ENCODE measurements around the gene HOXD4. TPM values are rescaled to one million over a fixed set of nuclear protein-coding genes. Genes with fewer than 3 reads are reported as not detected.

HOXD4 gene
- polyA plus RNA-seq, 2 donors: 0.61 to 1.0 TPM

DNA sequence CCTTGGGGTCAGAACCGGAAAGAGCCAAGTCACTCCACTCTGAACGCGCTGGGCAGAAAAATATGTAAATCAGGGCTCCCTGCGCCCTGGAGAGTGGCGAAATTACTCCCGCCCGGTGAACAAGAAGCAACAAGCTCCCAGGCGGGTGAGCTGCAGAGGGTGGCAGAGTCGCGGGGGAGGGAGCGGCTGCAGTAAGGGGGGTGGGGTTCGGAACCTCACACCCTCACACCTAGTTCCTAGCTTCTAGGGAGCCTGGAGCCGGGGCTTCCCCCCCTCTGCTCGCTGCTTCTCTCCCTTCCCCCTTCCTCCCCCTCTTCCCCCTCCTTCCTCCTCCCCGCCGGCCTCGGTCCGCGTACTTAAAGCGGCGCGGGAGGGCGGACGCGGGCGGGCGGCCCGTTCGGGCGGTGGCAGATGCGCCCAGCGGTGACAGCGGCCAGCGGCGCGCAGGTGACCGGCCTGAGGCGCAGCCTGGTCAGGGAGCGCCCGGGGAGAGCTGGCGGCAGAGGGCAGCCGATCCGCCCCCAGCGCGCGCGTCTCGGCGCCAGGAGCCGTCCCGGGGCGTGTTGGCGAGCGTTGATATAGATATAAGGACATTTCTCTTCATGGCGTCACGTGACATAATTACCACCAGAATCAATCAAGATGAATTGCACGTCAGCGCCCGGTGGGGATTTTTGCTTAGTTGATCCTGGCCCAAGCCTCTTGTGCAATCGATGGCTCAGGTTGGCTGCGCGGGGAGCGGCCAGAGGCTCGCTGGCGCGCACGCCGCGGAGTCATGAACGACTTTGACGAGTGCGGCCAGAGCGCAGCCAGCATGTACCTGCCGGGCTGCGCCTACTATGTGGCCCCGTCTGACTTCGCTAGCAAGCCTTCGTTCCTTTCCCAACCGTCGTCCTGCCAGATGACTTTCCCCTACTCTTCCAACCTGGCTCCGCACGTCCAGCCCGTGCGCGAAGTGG is 44.5 kb upstream of the HOXD4 start, which contains the start of gene HOXD11:
Gene HOXD11 (plus strand): TSS at position 700 of the 959 bp plus-strand sequence. CDS start 76 bp downstream, at position 776.
- WGBS, 2 donors: 3 to 4% methylated on average over 79 to 85 of the region's 85 CpGs
- Histone ChIP-seq H3K36me3 (ENCODE audit: control insufficient read depth in 2 of 2, insufficient read depth in 2 of 2, low read length in 1 of 2) (no peaks in the 10 kb centered on the region), H3K27me3 (ENCODE audit: control insufficient read depth in 1 of 2, insufficient read depth in 2 of 2, low read length in 2 of 2) (peaks cover 16 to 60% of the 10 kb centered on the region in 2 donors), H3K9me3 (ENCODE audit: control insufficient read depth in 2 of 2, insufficient read depth in 1 of 2, low read depth in 1 of 2, low read length in 1 of 2) (no peaks in the 10 kb centered on the region), H3K4me3 (ENCODE audit: low read depth in 1 of 2, low read length in 2 of 2) (peak within 1 kb of the TSS; percentile 34 to 44), H3K4me1 (ENCODE audit: control insufficient read depth in 2 of 2, insufficient read depth in 2 of 2, low read length in 1 of 2) (peaks cover 9 to 11% of the 10 kb centered on the region in 2 donors), H3K27ac (ENCODE audit: low read depth in 2 of 2, low read length in 1 of 2) (no peak within 1 kb of the TSS)

- H3K36me3 ChIP-seq (ENCODE audit: control insufficient read depth in 2 of 2, insufficient read depth in 2 of 2, low read length in 1 of 2): no peaks in the 10 kb centered on the region
- peaks cover 9 to 65% of the 10 kb centered on the region in 2 donors for H3K27me3 ChIP-seq (ENCODE audit: control insufficient read depth in 1 of 2, insufficient read depth in 2 of 2, low read length in 2 of 2)
- H3K4me3 ChIP-seq (ENCODE audit: low read depth in 1 of 2, low read length in 2 of 2): peak overlapping the region; percentile 11 to 44
- peaks cover 0 to 2% of the 10 kb centered on the region in 2 donors for H3K9me3 ChIP-seq (ENCODE audit: control insufficient read depth in 2 of 2, insufficient read depth in 1 of 2, low read depth in 1 of 2, low read length in 1 of 2)
- H3K27ac ChIP-seq (ENCODE audit: low read depth in 2 of 2, low read length in 1 of 2): no peak overlapping the region
- 3% methylated on average over 44 to 59 of the region's 59 CpGs for WGBS, 2 donors
- H3K4me1 ChIP-seq (ENCODE audit: control insufficient read depth in 2 of 2, insufficient read depth in 2 of 2, low read length in 1 of 2): peaks cover 9 to 11% of the 10 kb centered on the region in 2 donors
These were observed 43.6 kb upstream of the HOXD4 start for GRCh38 chr2:176107731-176108181.

- H3K4me1 ChIP-seq (ENCODE audit: control insufficient read depth in 2 of 2, insufficient read depth in 2 of 2, low read length in 1 of 2): peaks cover 8 to 9% of the 10 kb centered on the region in 2 donors
- no peak overlapping the region for H3K27ac ChIP-seq (ENCODE audit: low read depth in 2 of 2, low read length in 1 of 2)
- no peak overlapping the region for H3K4me3 ChIP-seq (ENCODE audit: low read depth in 1 of 2, low read length in 2 of 2)
- 10 to 16% methylated on average over 26 of the region's 26 CpGs for WGBS, 2 donors
- peaks cover 11 to 59% of the 10 kb centered on the region in 2 donors for H3K27me3 ChIP-seq (ENCODE audit: control insufficient read depth in 1 of 2, insufficient read depth in 2 of 2, low read length in 2 of 2)
- H3K9me3 ChIP-seq (ENCODE audit: control insufficient read depth in 2 of 2, insufficient read depth in 1 of 2, low read depth in 1 of 2, low read length in 1 of 2): peaks cover 0 to 2% of the 10 kb centered on the region in 2 donors
- H3K36me3 ChIP-seq (ENCODE audit: control insufficient read depth in 2 of 2, insufficient read depth in 2 of 2, low read length in 1 of 2): no peaks in the 10 kb centered on the region
These were observed 42.0 kb upstream of the HOXD4 start for GRCh38 chr2:176109192-176109901.

DNA sequence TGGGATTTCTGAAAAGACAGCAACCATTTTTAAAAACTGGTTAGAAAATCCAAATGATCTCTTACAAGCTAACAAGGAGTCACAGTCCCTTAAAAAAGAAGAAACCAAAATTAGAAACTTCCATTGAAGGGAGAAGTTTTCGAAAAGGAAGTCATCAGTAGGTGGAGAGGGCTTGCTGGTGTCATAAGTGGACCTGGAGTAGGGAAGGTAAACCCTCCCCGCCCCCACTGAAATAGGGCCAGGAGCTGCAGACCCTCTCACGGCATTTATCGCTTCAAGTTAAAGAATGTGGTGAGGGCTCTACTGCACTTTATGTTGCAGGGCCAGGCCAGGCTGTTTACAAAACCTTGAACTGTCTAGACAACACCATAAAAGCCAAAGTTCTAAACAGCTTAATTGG is 41.4 kb upstream of the HOXD4 start:
- 9 to 22% methylated on average over 4 of the region's 4 CpGs for WGBS, 2 donors
- Histone ChIP-seq H3K9me3 (ENCODE audit: control insufficient read depth in 2 of 2, insufficient read depth in 1 of 2, low read depth in 1 of 2, low read length in 1 of 2) (peaks cover 0 to 2% of the 10 kb centered on the region in 2 donors), H3K27me3 (ENCODE audit: control insufficient read depth in 1 of 2, insufficient read depth in 2 of 2, low read length in 2 of 2) (peaks cover 13 to 59% of the 10 kb centered on the region in 2 donors), H3K36me3 (ENCODE audit: control insufficient read depth in 2 of 2, insufficient read depth in 2 of 2, low read length in 1 of 2) (no peaks in the 10 kb centered on the region), H3K4me3 (ENCODE audit: low read depth in 1 of 2, low read length in 2 of 2) (no peak overlapping the region), H3K27ac (ENCODE audit: low read depth in 2 of 2, low read length in 1 of 2) (no peak overlapping the region), H3K4me1 (ENCODE audit: control insufficient read depth in 2 of 2, insufficient read depth in 2 of 2, low read length in 1 of 2) (peaks cover 3 to 4% of the 10 kb centered on the region in 2 donors)

GRCh38 chr2:176110415-176111308 is 40.7 kb upstream of the HOXD4 start:
- 21 to 22% methylated on average over 7 of the region's 7 CpGs for WGBS, 2 donors
- H3K9me3 ChIP-seq (ENCODE audit: control insufficient read depth in 2 of 2, insufficient read depth in 1 of 2, low read depth in 1 of 2, low read length in 1 of 2): peaks cover 0 to 2% of the 10 kb centered on the region in 2 donors
- peaks cover 13 to 55% of the 10 kb centered on the region in 2 donors for H3K27me3 ChIP-seq (ENCODE audit: control insufficient read depth in 1 of 2, insufficient read depth in 2 of 2, low read length in 2 of 2)
- no peak overlapping the region for H3K27ac ChIP-seq (ENCODE audit: low read depth in 2 of 2, low read length in 1 of 2)
- no peaks in the 10 kb centered on the region for H3K36me3 ChIP-seq (ENCODE audit: control insufficient read depth in 2 of 2, insufficient read depth in 2 of 2, low read length in 1 of 2)
- peaks cover 3 to 4% of the 10 kb centered on the region in 2 donors for H3K4me1 ChIP-seq (ENCODE audit: control insufficient read depth in 2 of 2, insufficient read depth in 2 of 2, low read length in 1 of 2)
- no peak overlapping the region for H3K4me3 ChIP-seq (ENCODE audit: low read depth in 1 of 2, low read length in 2 of 2)

DNA sequence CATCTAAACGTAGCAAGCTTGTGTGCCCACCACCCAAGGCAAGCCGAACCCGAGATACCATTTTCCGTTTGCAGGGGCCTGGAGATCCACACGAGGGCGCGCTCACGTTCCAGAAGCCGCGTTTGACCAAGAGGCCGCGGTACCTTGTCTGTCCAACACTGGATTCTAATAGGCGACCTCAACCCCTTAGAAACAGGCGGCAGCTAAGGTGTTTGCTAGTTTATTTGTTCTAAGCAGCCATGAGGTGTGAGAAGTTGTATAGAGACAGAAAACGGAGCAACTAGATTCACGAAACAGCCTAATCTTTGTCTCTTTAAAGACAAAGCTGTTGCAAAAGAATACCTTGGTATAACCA is 40.1 kb upstream of the HOXD4 start:
- Histone ChIP-seq H3K27ac (ENCODE audit: low read depth in 2 of 2, low read length in 1 of 2) (no peak overlapping the region), H3K36me3 (ENCODE audit: control insufficient read depth in 2 of 2, insufficient read depth in 2 of 2, low read length in 1 of 2) (no peaks in the 10 kb centered on the region), H3K4me3 (ENCODE audit: low read depth in 1 of 2, low read length in 2 of 2) (no peak overlapping the region), H3K27me3 (ENCODE audit: control insufficient read depth in 1 of 2, insufficient read depth in 2 of 2, low read length in 2 of 2) (peaks cover 16 to 60% of the 10 kb centered on the region in 2 donors), H3K9me3 (ENCODE audit: control insufficient read depth in 2 of 2, insufficient read depth in 1 of 2, low read depth in 1 of 2, low read length in 1 of 2) (peaks cover 0 to 3% of the 10 kb centered on the region in 2 donors), H3K4me1 (ENCODE audit: control insufficient read depth in 2 of 2, insufficient read depth in 2 of 2, low read length in 1 of 2) (peaks cover 3 to 4% of the 10 kb centered on the region in 2 donors)
- WGBS, 2 donors: 3 to 5% methylated on average over 16 of the region's 16 CpGs

GRCh38 chr2:176111846-176112374 is 39.4 kb upstream of the HOXD4 start:
- WGBS, 2 donors: 9 to 11% methylated on average over 29 of the region's 29 CpGs
- Histone ChIP-seq H3K27me3 (ENCODE audit: control insufficient read depth in 1 of 2, insufficient read depth in 2 of 2, low read length in 2 of 2) (peaks cover 17 to 57% of the 10 kb centered on the region in 2 donors), H3K36me3 (ENCODE audit: control insufficient read depth in 2 of 2, insufficient read depth in 2 of 2, low read length in 1 of 2) (no peaks in the 10 kb centered on the region), H3K9me3 (ENCODE audit: control insufficient read depth in 2 of 2, insufficient read depth in 1 of 2, low read depth in 1 of 2, low read length in 1 of 2) (peaks cover 0 to 8% of the 10 kb centered on the region in 2 donors), H3K27ac (ENCODE audit: low read depth in 2 of 2, low read length in 1 of 2) (no peak overlapping the region), H3K4me1 (ENCODE audit: control insufficient read depth in 2 of 2, insufficient read depth in 2 of 2, low read length in 1 of 2) (peaks cover 3% of the 10 kb centered on the region in 2 donors), H3K4me3 (ENCODE audit: low read depth in 1 of 2, low read length in 2 of 2) (no peak overlapping the region)

DNA sequence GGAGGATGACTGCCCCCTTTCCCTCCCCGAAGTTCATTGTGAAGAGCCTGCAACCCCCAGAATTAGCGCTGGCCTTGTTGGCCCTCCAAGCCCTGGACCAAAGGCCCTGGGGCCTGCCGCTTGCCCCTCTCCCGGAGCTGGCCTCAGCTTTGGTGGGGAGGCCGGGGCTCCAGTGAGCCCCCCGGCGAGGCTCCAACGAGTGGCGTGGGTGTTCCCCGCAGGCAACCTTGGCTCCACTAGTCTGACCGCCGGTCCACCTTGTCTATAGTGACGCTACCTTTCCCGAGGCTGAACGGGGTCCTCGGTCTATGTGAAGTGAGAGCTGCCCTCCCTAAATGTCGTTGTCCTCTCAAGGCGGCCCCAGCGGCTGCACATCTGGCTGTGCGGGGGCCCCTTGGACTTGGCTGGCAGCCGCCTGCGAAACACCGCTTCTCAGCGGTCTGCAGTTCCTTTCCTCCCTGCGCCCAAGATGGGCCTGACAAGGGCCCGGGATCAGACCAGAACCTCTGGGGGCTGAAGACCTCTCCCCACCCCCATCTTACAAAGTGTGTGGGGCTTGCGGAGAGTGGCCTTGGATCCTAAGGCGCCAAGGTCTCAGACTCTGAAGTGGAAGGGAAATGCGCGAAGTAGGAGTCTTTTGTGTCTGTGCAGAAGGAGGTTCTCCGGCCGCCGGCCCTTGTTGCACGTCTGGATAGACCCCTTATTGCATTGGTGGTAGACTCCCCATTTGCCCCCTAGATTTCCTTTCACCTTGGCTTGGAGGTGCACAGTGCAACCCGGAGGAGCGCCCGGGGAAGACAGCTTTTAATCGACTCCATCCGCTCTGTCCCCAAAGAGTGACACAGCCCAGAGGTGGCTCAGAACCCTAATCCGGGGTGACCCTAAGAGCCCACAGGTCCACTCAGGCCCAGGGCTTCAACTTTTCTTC is 38.7 kb upstream of the HOXD4 start:
- Histone ChIP-seq H3K27ac (ENCODE audit: low read depth in 2 of 2, low read length in 1 of 2) (no peak overlapping the region), H3K27me3 (ENCODE audit: control insufficient read depth in 1 of 2, insufficient read depth in 2 of 2, low read length in 2 of 2) (peaks cover 17 to 62% of the 10 kb centered on the region in 2 donors), H3K9me3 (ENCODE audit: control insufficient read depth in 2 of 2, insufficient read depth in 1 of 2, low read depth in 1 of 2, low read length in 1 of 2) (peaks cover 0 to 14% of the 10 kb centered on the region in 2 donors), H3K36me3 (ENCODE audit: control insufficient read depth in 2 of 2, insufficient read depth in 2 of 2, low read length in 1 of 2) (no peaks in the 10 kb centered on the region), H3K4me3 (ENCODE audit: low read depth in 1 of 2, low read length in 2 of 2) (no peak overlapping the region), H3K4me1 (ENCODE audit: control insufficient read depth in 2 of 2, insufficient read depth in 2 of 2, low read length in 1 of 2) (peaks cover 0 to 3% of the 10 kb centered on the region in 2 donors)
- WGBS, 2 donors: 15 to 17% methylated on average over 40 of the region's 40 CpGs

All from esophagus (tissue), 2 donors.